Measurements from ENCODE around the gene CCR5.

CCR5 gene

DNA sequence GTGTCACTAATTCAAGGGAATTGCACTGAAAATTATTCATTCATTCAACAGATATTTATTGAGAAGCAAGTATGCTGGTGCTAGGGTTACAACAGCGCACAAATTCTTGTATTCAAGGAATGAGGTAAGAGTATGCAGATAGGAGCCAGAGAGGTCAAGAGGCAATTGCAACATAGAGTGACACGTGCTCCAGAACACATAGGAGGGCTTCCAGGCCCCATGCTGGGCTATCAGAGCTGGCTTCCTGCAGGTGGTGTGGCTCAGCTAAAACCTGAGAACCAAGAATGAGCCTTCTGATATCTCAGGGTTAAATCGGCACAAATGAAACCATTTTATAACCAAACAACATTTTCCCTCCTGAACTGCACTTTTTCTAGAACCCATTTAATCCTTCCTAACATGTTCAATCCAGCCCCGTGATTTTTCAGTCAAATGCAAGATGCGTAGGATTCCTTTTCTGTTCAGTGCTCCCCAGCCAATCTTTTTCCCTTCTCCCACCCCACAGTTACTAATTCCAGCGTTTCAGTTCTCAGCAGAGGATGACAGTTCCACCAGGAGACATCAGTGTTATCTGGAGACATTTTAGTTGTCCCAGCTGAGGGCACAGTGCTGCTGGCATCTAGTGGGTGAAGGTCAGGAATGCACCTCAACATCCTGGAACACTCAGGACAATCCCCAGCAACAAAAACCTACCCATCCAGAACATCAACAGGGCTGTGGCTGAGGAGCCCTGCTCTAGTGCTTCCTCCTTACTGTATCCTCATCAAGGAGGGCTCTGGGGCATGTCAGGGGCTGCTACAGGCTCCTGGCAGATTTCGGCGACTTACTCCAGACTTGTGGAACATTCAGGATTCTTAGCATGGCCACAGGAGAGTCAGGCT lies 23.0 kb downstream of the CCR5 start:
- no peaks in the 10 kb centered on the region for H3K4me1 Mint-ChIP-seq
- no peak overlapping the region for H3K27ac Mint-ChIP-seq
- peaks cover 49% of the 10 kb centered on the region for H3K27me3 Mint-ChIP-seq (ENCODE audit: low read depth)
- peaks cover 4% of the 10 kb centered on the region for H3K9me3 Mint-ChIP-seq
- no peaks in the 10 kb centered on the region for H3K36me3 Mint-ChIP-seq (ENCODE audit: low read depth)
- H3K4me3 Mint-ChIP-seq = no peak overlapping the region
- TF ChIP-seq, protein P1, sequence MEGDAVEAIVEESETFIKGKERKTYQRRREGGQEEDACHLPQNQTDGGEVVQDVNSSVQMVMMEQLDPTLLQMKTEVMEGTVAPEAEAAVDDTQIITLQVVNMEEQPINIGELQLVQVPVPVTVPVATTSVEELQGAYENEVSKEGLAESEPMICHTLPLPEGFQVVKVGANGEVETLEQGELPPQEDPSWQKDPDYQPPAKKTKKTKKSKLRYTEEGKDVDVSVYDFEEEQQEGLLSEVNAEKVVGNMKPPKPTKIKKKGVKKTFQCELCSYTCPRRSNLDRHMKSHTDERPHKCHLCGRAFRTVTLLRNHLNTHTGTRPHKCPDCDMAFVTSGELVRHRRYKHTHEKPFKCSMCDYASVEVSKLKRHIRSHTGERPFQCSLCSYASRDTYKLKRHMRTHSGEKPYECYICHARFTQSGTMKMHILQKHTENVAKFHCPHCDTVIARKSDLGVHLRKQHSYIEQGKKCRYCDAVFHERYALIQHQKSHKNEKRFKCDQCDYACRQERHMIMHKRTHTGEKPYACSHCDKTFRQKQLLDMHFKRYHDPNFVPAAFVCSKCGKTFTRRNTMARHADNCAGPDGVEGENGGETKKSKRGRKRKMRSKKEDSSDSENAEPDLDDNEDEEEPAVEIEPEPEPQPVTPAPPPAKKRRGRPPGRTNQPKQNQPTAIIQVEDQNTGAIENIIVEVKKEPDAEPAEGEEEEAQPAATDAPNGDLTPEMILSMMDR (IDR thresholded peaks at IDR 0.05; ENCODE audit: unreplicated experiment in 3 of 3) = no peak

GRCh38 chr3:46395210-46395661 lies 24.5 kb downstream of the CCR5 start:
- peaks cover 4% of the 10 kb centered on the region for H3K9me3 Mint-ChIP-seq
- H3K27ac Mint-ChIP-seq = no peak overlapping the region
- TF ChIP-seq, protein P1 (IDR thresholded peaks at IDR 0.05; ENCODE audit: unreplicated experiment in 3 of 3) = no peak
- no peak overlapping the region for H3K4me3 Mint-ChIP-seq
- no peaks in the 10 kb centered on the region for H3K36me3 Mint-ChIP-seq (ENCODE audit: low read depth)
- no peaks in the 10 kb centered on the region for H3K4me1 Mint-ChIP-seq
- H3K27me3 Mint-ChIP-seq (ENCODE audit: low read depth) = peaks cover 49% of the 10 kb centered on the region

- TF ChIP-seq, protein P1 (IDR thresholded peaks at IDR 0.05; ENCODE audit: unreplicated experiment in 3 of 3) = no peak
- no peaks in the 10 kb centered on the region for H3K36me3 Mint-ChIP-seq (ENCODE audit: low read depth)
Measured at GRCh38 chr3:46395766-46396530, 25.2 kb downstream of the CCR5 start.

DNA sequence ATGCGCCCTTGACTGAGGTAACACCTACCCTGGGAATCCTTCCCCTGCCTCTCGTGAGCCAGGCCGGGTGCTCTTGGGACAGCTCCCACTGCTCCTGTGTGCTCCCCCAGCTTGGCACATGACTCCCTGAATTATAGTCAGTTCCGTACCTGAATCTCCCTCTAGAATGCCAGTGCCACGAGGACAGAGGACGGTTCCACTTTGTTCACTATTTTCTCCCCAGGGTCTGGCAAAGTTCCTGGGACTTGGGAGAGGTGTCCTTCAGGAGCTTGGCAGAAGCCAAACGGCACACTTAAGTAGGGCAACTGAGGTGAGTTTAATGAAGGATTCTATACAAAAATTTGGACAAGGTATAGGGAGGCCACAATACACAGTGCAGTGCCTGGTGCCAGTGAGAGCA lies 26.4 kb downstream of the CCR5 start:
- TF ChIP-seq, protein P1 (IDR thresholded peaks at IDR 0.05; ENCODE audit: unreplicated experiment in 3 of 3) = no peak
- H3K36me3 Mint-ChIP-seq (ENCODE audit: low read depth) = no peaks in the 10 kb centered on the region

More at GRCh38 chr3:46395766-46396530, 25.2 kb downstream of the CCR5 start:
- no peaks in the 10 kb centered on the region for H3K4me1 Mint-ChIP-seq
- H3K27ac Mint-ChIP-seq = no peak overlapping the region
- H3K4me3 Mint-ChIP-seq = no peak overlapping the region
- peaks cover 49% of the 10 kb centered on the region for H3K27me3 Mint-ChIP-seq (ENCODE audit: low read depth)
- peaks cover 4% of the 10 kb centered on the region for H3K9me3 Mint-ChIP-seq

GRCh38 chr3:46398186-46398955 lies 27.6 kb downstream of the CCR5 start:
- Mint-ChIP-seq H3K9me3 (peaks cover 4% of the 10 kb centered on the region), H3K27ac (no peak overlapping the region), H3K4me3 (no peak overlapping the region), H3K27me3 (ENCODE audit: low read depth) (peaks cover 38% of the 10 kb centered on the region), H3K4me1 (no peaks in the 10 kb centered on the region), H3K36me3 (ENCODE audit: low read depth) (no peaks in the 10 kb centered on the region)
- TF ChIP-seq, protein P1 (IDR thresholded peaks at IDR 0.05; ENCODE audit: unreplicated experiment in 3 of 3) = no peak

More for the DNA sequence above, 26.4 kb downstream of the CCR5 start:
- no peaks in the 10 kb centered on the region for H3K4me1 Mint-ChIP-seq
- H3K4me3 Mint-ChIP-seq = no peak overlapping the region
- peaks cover 4% of the 10 kb centered on the region for H3K9me3 Mint-ChIP-seq
- no peak overlapping the region for H3K27ac Mint-ChIP-seq
- peaks cover 48% of the 10 kb centered on the region for H3K27me3 Mint-ChIP-seq (ENCODE audit: low read depth)
